HG02884 (cell line): ENCODE measurements around the gene GNL3.
"Not testable (repeated sequence)": the region's sequence is repeated elsewhere in the genome, so short reads cannot be mapped to it uniquely, and the experiment has no call there.

Source experiments
- ATAC-seq: cut with Tn5 transposase; IDR thresholded peaks from one replicate; pipeline ENCODE4 v1.9.1; 2021; ENCODE audit warnings: mild to moderate bottlenecking, moderate library complexity; ENCODE audit not compliant: unreplicated experiment

The GNL3 gene

GRCh38 chr3:52685709-52686691, at the start of gene GNL3, which contains the start of gene PBRM1:
GNL3 (plus strand) TSS chr3:52686032; CDS start chr3:52686093, 61 bp downstream.
PBRM1 (minus strand) TSS chr3:52685913.
- ATAC-seq, result peak; percentile 57

GRCh38 chr3:52636673-52637072, 49.2 kb upstream of the GNL3 start:
- no peak for ATAC-seq

- no peak for ATAC-seq
These were observed 40.3 kb upstream of the GNL3 start for GRCh38 chr3:52645549-52645948.

- no peak for ATAC-seq
These were observed 36.2 kb upstream of the GNL3 start for GRCh38 chr3:52649461-52650210.

- ATAC-seq, result no peak
These were observed 35.4 kb upstream of the GNL3 start for GRCh38 chr3:52650439-52650838.

GRCh38 chr3:52651592-52651991, 34.2 kb upstream of the GNL3 start:
- ATAC-seq, result no peak

GRCh38 chr3:52655895-52656294, 29.9 kb upstream of the GNL3 start:
- no peak for ATAC-seq

- no peak for ATAC-seq
These were observed 25.8 kb upstream of the GNL3 start for GRCh38 chr3:52660046-52660445.

- no peak for ATAC-seq
These were observed 22.7 kb upstream of the GNL3 start for GRCh38 chr3:52663098-52663497.

- ATAC-seq, result peak; percentile 75
These were observed 15.0 kb upstream of the GNL3 start for GRCh38 chr3:52670621-52671521.

GRCh38 chr3:52671676-52672075, 14.2 kb upstream of the GNL3 start:
- no peak for ATAC-seq

GRCh38 chr3:52676201-52676600, 9.6 kb upstream of the GNL3 start:
- not testable (repeated sequence) for ATAC-seq

- ATAC-seq, result no peak
These were observed 7.3 kb upstream of the GNL3 start for GRCh38 chr3:52678265-52679198.

GRCh38 chr3:52679199-52679538, 6.7 kb upstream of the GNL3 start:
- no peak for ATAC-seq

GRCh38 chr3:52679811-52680210, 6.0 kb upstream of the GNL3 start:
- no peak for ATAC-seq

GRCh38 chr3:52681596-52681995, 4.2 kb upstream of the GNL3 start:
- no peak for ATAC-seq

GRCh38 chr3:52682016-52682415, 3.8 kb upstream of the GNL3 start:
- no peak for ATAC-seq

GRCh38 chr3:52683611-52684010, 2.2 kb upstream of the GNL3 start:
- no peak for ATAC-seq

GRCh38 chr3:52684184-52684583, 1.6 kb upstream of the GNL3 start:
- no peak for ATAC-seq

GRCh38 chr3:52685285-52685708, 535 bp upstream of the GNL3 start:
- ATAC-seq, result peak; percentile 62
